GM18909 (cell line): ENCODE results near the gene NFIC.

Experiments used
- ATAC-seq: cut with Tn5 transposase; IDR thresholded peaks from one replicate; pipeline ENCODE4 v1.9.1; 2021; ENCODE audit warnings: mild to moderate bottlenecking; ENCODE audit not compliant: unreplicated experiment, poor library complexity

The NFIC gene

GRCh38 chr19:3517638-3518037 lies 151.3 kb downstream of the NFIC start:
- ATAC-seq = no peak

GRCh38 chr19:3518255-3518654 lies 151.9 kb downstream of the NFIC start:
- no peak for ATAC-seq

DNA sequence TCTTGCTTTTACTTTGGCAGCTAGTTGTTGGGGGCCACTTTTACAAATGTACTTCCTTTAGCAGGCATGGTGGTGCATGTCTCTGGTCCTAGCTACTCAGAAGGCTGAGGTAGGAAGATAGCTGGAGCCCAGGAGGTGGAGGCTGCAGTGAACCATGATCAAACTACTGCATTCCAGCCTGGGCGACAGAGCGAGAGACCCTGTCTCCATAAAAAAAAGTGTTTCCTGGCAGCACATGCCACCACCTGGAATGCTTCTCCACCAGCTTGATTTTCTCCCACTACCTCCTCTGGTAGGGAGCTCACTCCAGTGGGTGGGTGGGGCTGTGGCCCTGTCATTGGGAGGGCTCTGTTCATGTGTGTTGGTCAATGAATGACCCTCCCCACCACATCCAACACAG lies 152.3 kb downstream of the NFIC start:
- ATAC-seq = no peak
